Mesothelial cell of epicardium (in vitro differentiated cells): Measurements from ENCODE around the gene SH3RF3. TPM values are rescaled to one million over a fixed set of nuclear protein-coding genes. Genes with fewer than 3 reads are reported as not detected.

ENCODE experiments used
- DNase-seq, 2 experiments: peaks; one replicate each; pipeline ENCODE4 v3.0.0; 2021; ENCODE audit warnings: low spot score in 2 of 2; ENCODE audit not compliant: unreplicated experiment in 2 of 2
- H3K27ac Mint-ChIP-seq: 2 replicates; pipeline ENCODE4 v1.8.0; 2021; ENCODE audit warnings: mixed read lengths
- H3K27me3 Mint-ChIP-seq: 2 replicates; pipeline ENCODE4 v1.8.0; 2021; ENCODE audit warnings: low read depth, mixed read lengths
- H3K36me3 Mint-ChIP-seq: 2 replicates; pipeline ENCODE4 v1.8.0; 2021; ENCODE audit warnings: mixed read lengths
- H3K4me1 Mint-ChIP-seq: 2 replicates; pipeline ENCODE4 v1.8.0; 2021; ENCODE audit warnings: mixed read lengths
- H3K4me3 Mint-ChIP-seq: 2 replicates; pipeline ENCODE4 v1.8.0; 2021; ENCODE audit warnings: mild to moderate bottlenecking, moderate library complexity, mixed read lengths
- H3K9me3 Mint-ChIP-seq: 2 replicates; pipeline ENCODE4 v1.8.0; 2021; ENCODE audit warnings: mixed read lengths
- total RNA-seq: library from RNA; stranded (reverse); gene quantifications from 3 replicates; pipeline ENCODE4 v1.2.1, GENCODE V29; 2021
- TF ChIP-seq, protein P1 (sequence below): fragments of 200-600 bp; sonication (generic); IDR thresholded peaks from one replicate; pipeline ENCODE4 v1.5.0; 2021; ENCODE audit warnings: antibody characterized with exemption; ENCODE audit not compliant: unreplicated experiment

SH3RF3 gene
- total RNA-seq, 1 donor from 2014 or later = 2.7 TPM

DNA sequence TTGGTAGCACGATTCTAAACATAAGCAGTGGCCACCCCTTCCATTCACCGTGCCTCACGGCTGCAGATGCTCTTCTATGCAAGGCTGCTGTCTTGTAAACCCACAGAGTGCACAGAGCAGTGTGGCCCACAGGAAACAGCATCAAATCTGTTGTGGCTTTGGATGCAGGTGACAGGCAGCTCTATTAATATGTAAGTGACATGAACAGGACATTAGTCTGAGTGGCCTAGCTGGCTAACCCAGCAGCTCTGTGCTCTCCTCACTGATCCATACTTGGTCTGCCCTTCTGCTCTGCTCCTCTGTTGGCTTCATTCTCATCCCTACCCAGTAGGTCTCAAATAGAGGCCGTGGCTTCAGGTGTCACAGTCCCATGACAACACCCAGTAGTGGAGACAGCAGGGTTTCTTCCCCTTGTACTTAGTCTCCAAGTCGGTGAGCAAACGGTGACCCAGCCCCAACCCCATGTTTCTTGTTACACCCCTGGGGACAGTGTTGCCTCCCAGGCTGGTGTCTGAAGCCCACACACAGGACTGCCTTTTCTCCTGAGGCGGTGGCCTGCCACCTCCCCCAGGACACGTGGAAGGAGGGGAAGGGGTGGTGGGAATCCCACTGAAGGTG lies 5.8 kb downstream of the SH3RF3 start:
- Mint-ChIP-seq H3K27me3 (peaks cover 87% of the 10 kb centered on the region), H3K4me1 (peaks cover 16% of the 10 kb centered on the region), H3K9me3 (no peaks in the 10 kb centered on the region), H3K36me3 (no peaks in the 10 kb centered on the region), H3K4me3 (no peak overlapping the region), H3K27ac (no peak overlapping the region)
- TF ChIP-seq, protein P1, sequence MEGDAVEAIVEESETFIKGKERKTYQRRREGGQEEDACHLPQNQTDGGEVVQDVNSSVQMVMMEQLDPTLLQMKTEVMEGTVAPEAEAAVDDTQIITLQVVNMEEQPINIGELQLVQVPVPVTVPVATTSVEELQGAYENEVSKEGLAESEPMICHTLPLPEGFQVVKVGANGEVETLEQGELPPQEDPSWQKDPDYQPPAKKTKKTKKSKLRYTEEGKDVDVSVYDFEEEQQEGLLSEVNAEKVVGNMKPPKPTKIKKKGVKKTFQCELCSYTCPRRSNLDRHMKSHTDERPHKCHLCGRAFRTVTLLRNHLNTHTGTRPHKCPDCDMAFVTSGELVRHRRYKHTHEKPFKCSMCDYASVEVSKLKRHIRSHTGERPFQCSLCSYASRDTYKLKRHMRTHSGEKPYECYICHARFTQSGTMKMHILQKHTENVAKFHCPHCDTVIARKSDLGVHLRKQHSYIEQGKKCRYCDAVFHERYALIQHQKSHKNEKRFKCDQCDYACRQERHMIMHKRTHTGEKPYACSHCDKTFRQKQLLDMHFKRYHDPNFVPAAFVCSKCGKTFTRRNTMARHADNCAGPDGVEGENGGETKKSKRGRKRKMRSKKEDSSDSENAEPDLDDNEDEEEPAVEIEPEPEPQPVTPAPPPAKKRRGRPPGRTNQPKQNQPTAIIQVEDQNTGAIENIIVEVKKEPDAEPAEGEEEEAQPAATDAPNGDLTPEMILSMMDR = no peak
- peak in 1 of 2 experiments; percentile 21 for DNase-seq

DNA sequence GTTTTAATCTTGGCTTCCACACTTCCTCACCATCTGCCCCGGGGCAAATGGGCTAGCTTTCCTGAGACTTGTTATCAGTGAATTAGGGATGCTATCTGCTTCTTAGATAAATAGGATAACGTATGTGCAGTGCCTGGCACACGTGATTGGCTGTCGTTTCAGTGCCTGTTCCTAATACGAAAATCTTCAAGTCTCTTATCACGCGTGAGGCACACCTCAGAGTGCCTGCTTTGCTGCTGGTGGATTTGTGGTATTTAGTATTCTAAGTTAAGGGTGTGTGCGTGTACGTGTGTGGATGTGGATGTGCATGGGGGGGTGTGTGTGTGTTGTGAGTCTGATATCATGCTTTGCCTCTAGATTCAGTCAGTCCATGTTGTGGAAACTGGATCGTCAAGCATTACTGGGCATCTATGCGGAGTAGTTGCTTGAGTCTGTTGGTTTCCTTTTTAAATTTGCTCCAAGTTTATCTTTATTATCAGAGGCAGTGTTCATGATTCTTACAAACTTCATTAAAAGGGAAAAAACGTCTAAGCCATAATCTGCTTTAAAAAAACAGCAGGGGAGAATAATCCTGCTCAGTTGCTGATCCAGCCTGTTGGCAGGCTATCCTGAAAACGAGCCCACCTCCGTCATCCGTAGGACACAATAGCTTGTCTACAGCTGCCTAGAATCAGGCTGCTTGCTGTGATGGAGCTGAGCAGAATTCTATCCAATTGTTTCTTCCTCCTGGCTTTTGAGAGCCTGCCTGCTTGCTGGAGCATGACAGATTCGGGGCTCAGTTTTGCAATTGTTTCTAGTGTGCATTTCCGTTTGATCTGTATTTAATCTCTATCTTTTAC lies 6.6 kb downstream of the SH3RF3 start:
- H3K27ac Mint-ChIP-seq = no peak overlapping the region
- no peak overlapping the region for H3K4me3 Mint-ChIP-seq
- no peaks in the 10 kb centered on the region for H3K36me3 Mint-ChIP-seq
- TF ChIP-seq, protein P1 = no peak
- peak in 1 of 2 experiments; percentile 22 for DNase-seq
- H3K9me3 Mint-ChIP-seq = no peaks in the 10 kb centered on the region
- peaks cover 84% of the 10 kb centered on the region for H3K27me3 Mint-ChIP-seq
- H3K4me1 Mint-ChIP-seq = peaks cover 12% of the 10 kb centered on the region

DNA sequence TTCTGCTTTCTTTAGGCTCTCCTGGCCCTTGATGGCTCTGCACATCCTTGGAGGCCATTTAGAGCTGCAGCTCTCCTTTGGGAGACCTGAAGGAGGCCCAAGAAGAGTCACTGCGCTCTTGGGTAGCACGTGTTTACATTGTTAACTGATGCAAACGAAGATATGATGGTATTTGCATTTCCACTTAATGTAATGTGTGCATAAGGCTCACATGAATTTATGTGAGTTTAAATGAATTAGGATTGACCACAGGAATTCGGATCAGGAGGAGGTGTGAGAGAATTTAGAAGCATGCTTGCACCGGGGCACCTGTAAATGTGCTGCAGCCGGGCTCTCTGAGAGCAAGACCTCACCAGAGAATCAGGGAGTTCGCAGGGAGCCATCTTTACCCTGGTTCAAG lies 7.5 kb downstream of the SH3RF3 start:
- peaks cover 81% of the 10 kb centered on the region for H3K27me3 Mint-ChIP-seq
- no peak for DNase-seq
- H3K9me3 Mint-ChIP-seq = no peaks in the 10 kb centered on the region
- H3K4me1 Mint-ChIP-seq = peaks cover 12% of the 10 kb centered on the region
- no peaks in the 10 kb centered on the region for H3K36me3 Mint-ChIP-seq
- H3K27ac Mint-ChIP-seq = no peak overlapping the region
- TF ChIP-seq, protein P1 = no peak
- H3K4me3 Mint-ChIP-seq = no peak overlapping the region

DNA sequence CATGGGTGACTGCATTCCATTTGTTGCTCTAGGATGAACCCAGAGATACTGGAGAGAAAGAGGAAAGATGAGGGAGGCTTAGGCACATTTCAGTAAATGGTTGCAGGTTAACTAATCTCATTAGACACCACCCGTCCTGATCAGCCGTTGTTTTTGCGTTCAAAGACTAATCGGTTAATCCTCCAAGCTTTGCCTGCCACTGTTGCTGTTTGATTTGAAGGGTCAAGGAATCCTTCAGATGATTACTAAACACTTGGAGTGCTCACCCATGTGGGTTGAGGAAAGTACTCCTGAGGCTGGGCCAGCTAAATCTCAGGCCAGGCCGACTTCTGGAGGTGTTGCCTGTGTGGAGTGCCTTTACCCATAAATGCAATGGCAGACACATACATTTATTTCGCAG lies 8.6 kb downstream of the SH3RF3 start:
- peaks cover 12% of the 10 kb centered on the region for H3K4me1 Mint-ChIP-seq
- H3K9me3 Mint-ChIP-seq = no peaks in the 10 kb centered on the region
- H3K36me3 Mint-ChIP-seq = no peaks in the 10 kb centered on the region
- TF ChIP-seq, protein P1 = no peak
- DNase-seq = peak in 1 of 2 experiments; percentile 25
- no peak overlapping the region for H3K27ac Mint-ChIP-seq
- H3K27me3 Mint-ChIP-seq = peaks cover 74% of the 10 kb centered on the region
- H3K4me3 Mint-ChIP-seq = no peak overlapping the region

DNA sequence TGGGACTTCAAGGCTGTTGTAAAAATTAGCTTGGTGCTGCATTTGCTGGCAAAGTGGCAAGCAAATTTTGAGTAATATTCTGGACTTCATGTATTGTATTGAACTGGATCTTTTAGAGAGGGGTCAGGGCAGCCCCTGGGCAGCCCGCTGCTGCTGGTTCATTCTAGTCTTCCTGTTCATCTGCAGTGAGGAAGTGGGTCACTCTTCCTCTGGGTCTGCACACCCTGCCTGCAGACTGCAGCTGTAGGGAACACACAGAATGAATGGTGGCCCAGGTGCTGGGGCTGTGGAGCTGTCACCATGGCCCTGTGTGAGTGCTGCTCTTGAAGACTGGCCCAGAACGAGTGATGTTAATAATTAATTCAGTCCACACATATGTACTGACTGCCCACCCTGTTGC lies 9.4 kb downstream of the SH3RF3 start:
- Mint-ChIP-seq H3K4me3 (no peak overlapping the region), H3K27me3 (peaks cover 74% of the 10 kb centered on the region), H3K27ac (no peak overlapping the region), H3K36me3 (no peaks in the 10 kb centered on the region), H3K9me3 (no peaks in the 10 kb centered on the region), H3K4me1 (peaks cover 12% of the 10 kb centered on the region)
- TF ChIP-seq, protein P1 = no peak
- no peak for DNase-seq
